NCI-H774 (cell line): Measurements from ENCODE around the gene HMGXB4.
A peak's percentile ranks its signal among the peaks of the same experiment; 100 is the strongest.

Source experiments
- DNase-seq: peaks from one replicate; lab custom pipeline; 2025; lab: John Stamatoyannopoulos, UW

The HMGXB4 gene

DNA sequence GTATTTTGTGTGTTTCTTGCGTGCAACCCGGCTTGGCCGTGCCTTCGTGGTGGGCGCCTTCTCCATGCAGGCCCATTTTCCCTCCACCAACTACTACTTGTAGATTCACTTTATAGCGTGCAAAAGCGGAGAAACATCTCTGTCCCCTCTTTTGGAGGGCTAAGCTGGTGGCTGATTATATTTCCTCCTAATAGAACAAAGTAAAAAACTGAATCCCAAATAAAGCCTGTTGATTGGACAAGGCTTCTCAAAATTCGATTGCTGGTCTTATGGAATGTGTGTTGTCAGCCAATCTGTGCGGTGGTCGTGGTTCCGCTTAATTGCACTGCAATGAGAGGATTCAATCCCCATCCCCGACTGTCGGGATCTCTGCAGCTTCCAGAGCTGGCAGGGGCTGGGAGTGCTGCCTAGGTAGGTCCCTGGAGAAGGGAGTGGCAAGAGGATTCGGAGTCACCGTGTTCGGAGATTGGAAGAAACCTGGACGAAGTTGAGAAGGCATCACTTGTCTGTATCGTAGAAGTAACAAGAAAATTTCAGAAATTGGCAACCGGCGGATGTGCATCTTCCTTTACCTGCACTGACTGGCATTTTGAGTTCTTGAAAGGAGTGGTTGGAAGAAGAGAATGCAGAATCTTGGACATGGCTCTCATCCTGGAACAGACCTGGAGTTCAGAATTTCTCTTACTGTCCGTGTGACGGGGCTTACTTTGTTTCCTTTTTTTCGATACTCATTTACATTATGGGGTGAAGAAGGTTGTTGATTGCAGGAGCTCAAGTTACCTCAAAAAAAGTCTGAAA lies 1.1 kb downstream of the HMGXB4 start:
- DNase-seq = no peak

GRCh38 chr22:35264986-35265385 lies 7.7 kb downstream of the HMGXB4 start:
- DNase-seq = no peak

DNA sequence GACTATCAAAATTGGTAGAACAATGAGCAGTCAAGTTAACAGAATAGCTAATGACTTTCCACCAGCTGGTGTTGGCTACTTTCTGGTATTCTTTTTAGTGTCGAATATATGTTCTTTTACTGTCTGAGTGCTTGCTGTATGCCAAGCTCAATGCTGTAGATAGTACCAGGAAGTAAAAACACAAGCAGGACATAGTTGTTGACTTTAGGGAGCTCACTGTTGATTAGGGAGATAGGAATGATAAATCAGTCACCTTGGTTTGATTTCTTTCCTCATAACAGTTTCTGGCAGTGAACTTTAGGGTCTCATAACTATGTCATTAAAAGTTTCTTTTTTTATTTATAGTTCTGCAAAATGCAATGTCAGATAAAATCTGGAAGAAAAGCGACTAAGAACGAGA lies 9.0 kb downstream of the HMGXB4 start:
- no peak for DNase-seq

DNA sequence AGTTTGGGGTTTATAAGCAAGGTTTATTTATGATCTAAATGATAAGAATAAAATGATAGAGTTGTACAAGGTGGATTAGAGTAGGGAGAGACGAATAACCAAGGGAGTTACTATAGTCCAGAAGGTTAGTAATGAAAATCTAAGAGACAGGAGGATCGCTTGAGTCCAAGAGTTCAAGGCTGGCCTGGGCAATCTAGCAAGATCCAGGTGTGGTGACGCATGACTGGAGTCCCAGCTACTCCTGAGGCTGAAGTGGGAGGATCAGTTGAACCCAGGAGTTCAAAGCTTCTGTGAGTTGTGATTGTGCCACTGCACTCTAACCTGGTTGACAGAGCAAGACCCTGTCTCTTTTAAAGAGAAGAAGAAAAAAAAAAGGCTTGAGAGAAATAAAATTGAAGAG lies 12.3 kb downstream of the HMGXB4 start:
- DNase-seq = no peak

GRCh38 chr22:35274154-35274871 lies 17.0 kb downstream of the HMGXB4 start:
- DNase-seq = no peak

DNA sequence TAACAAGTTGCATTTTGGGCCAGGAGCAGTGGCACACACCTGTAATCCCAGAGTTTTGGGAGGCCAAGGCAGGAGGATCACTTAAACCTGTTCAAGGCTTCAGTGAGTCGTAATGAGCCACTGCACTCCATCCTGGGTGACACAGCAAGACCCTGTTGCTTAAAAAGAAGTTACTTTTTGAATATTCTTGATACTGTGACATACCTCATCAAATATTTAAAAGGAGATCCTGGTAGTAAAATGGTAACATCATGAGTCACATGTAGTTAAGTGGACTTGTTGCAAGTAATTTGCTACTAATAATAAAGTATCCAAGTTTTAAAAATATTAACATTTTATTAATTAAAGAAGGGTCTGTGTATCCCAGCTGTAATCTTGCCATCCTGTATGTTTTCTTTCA lies 18.3 kb downstream of the HMGXB4 start:
- no peak for DNase-seq

DNA sequence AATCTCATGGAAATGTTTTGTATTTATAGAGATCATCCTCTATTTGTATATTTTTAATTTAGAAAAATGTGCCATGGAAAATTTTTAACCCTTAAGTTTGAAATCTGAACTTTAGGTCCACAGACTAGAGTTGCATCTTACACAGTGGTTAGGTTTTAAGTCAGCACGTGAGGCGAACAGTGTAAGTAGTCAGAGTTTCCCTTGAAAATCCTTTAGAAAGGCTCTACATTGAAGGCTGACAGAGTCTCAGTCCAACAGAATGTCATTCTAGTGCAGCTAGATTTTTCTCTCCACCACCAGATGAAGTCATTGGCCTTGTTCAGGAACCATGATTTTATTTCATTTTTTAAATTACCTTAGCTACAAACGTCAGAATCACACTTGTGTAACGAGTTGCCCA lies 18.7 kb downstream of the HMGXB4 start:
- DNase-seq = no peak

- no peak for DNase-seq
These were observed 30.8 kb downstream of the HMGXB4 start for GRCh38 chr22:35288116-35288515.

DNA sequence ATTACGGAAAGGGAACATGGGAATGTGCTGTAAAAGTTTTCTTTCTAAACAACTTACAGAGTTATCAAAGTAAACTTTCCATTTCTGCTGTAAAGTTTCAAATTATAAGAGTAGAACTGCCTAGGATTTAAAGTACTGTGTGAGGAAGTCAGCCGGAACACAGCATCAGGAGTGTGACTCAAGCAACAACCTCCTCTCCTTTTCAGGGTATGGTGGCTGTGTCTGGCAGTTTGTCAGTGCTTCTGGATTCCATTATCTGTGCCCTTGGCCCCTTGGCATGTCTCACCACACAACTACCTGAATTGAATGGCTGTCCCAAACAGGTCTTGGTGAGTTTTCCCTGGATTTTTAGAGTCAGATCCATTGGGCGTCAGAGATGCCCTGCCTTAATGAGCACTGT lies 35.5 kb downstream of the HMGXB4 start:
- DNase-seq = no peak

- DNase-seq = no peak
These were observed 38.8 kb downstream of the HMGXB4 start for GRCh38 chr22:35296051-35296450.

DNA sequence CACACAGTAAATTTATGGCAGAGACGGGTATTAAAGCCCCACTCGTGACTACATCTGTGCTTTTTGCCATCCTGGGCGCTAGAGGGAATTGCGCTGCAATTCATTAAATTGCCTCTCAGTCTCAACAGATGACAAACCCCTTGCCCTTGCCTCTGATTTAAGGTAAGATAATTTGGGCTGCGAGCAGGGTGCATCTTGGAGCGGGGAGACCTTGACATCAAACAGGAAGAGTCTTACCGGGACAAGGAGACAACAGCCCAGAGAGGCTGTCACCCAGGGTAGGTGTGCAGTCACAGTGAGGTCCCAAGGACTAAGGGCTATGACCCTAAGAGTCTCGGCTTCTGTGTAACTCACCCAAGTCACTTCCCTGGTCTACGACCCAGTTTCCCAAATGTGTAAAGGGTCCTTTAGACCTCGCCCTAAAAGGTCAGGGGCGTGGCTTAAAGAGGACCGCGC lies 42.0 kb downstream of the HMGXB4 start:
- no peak for DNase-seq

GRCh38 chr22:35299673-35300499 lies 42.6 kb downstream of the HMGXB4 start, which contains the start of gene TOM1:
TSS of gene TOM1 (plus strand) at chr22:35299894. CDS start at chr22:35299929, 35 bp downstream.
- DNase-seq = peak; percentile 82

- DNase-seq = no peak
These were observed 44.1 kb downstream of the HMGXB4 start for GRCh38 chr22:35301372-35301874.

- DNase-seq = no peak
These were observed 45.8 kb downstream of the HMGXB4 start for GRCh38 chr22:35303029-35303624.

- no peak for DNase-seq
These were observed 48.3 kb downstream of the HMGXB4 start for GRCh38 chr22:35305525-35306070.

GRCh38 chr22:35306350-35306967 lies 49.2 kb downstream of the HMGXB4 start:
- DNase-seq = no peak

DNA sequence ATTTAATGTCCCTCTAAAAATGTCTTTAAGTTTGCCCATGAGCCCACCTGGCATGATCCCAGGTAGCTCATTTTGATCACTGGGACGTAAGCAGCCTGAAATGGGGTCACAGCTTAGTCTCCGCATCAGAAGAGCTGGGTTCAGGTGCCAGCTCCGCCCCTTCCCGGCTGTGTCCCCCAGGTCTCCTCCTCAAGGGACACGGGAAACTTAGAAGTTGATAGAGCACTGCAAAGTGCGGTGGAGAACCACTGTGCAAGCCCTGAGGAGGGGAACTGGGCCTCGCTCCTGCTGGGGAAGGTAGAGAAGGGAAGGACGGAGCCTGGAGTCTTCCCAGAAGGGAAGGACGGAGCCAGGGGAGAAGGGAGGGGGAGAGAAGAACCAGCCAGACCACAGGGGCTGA lies 50.1 kb downstream of the HMGXB4 start:
- no peak for DNase-seq

GRCh38 chr22:35307892-35308291 lies 50.6 kb downstream of the HMGXB4 start:
- no peak for DNase-seq

DNA sequence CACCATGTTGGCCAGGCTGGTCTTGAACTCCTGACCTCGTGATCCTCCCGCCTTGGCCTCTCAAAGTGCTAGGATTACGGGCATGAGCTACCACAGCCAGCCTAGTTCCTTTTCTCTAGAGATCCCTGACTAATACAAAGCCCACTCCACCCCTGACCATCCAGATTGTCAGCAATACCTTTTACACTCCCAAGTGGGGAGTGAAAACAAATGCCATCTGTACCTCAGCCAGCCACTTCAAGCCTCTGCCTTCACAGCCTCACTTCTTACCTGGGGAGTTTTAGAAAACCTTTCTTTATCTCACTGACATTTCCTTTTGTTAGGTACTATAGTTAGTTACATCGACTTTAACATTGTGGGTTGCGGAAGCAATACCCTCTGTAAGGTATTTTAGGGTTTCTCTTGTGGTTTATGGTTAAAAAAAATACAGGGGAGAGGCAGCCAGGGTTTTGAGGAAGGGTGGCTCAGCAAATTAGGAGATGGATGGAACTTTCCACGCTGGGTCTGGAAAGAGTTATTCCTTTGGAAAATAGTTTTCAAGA lies 51.3 kb downstream of the HMGXB4 start:
- no peak for DNase-seq
